Fibroblast of skin of left quadriceps (primary cell): ENCODE results near the gene HHAT.

Experiments
- DNase-seq, 2 experiments: peaks; one replicate each; pipeline ENCODE4 v3.0.0-alpha.2; 2013; ENCODE audit warnings: low read depth in 2 of 2

HHAT gene

DNA sequence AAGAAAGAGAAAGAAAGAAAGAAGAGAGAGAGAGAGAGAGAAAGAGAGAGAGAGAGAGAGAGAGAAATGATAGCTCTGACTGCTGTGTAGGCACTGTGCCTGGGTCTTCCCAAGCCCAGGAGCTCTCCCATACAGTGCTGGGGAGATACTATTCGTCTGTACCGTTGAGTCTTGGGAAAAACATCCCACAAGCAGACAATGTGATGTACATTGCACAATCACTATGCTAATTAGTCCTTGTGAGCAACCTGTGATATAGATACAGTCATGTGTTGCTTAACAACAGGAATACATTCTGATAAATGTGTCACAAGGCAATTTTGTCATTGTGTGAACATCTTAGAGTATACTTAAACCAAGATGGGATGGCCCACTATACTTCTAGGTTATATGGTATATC lies 381.0 kb downstream of the HHAT start:
- DNase-seq, result no peak

DNA sequence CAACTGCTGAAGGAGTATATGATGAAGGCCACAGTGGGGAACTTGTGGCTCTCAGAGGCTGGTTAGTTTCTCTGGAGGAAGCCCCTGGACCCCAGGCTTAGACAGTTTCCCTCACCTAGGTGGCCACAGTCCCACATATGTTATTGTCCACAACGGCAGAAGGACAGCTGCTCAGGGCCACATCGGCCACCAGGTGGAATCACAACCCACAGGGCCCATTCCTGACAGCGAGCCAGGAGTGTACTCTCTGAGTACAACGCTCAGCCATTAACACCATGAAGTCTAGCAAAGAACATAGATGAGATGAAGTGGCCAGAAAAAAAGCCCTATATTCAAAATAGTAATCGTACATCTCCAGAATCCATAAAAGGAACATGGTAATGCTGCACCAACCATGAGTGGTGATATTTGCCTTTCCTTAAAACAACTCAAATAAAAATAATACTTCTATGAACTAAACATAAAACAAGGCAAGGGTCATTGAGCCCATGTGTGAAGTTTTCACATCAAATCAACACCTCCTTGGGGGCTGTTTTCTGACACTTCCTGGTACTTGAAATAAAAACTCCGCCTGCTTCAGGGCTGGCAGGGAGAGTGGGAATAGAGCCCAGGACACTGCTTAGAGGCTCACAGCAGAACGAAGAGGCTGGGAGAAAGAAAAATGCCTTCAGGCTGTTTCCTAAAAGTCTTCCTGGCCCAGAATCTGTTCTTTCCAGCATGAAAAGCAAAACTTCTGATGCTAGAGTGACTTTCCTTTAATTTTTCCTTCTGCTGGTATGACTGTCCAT lies 383.3 kb downstream of the HHAT start:
- DNase-seq, result no peak

DNA sequence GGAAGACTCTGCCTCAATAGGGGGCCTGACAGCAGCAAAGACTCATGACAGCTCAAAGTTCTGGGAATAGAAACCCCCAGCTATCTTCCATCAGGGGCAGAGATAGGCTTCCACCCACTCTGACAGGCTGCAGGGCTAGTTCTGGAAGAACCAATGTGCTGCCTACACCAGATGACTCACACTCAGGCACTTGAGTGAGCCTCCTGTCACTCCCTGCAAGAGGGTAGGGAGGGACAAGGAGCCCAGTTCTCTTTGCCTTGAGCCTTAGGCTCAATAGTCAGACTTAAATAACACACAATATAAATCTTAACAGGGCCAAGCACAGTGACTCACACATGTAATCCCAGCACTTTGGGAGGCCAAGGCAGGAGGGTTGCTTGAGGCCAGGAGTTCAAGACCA lies 386.4 kb downstream of the HHAT start:
- no peak for DNase-seq

DNA sequence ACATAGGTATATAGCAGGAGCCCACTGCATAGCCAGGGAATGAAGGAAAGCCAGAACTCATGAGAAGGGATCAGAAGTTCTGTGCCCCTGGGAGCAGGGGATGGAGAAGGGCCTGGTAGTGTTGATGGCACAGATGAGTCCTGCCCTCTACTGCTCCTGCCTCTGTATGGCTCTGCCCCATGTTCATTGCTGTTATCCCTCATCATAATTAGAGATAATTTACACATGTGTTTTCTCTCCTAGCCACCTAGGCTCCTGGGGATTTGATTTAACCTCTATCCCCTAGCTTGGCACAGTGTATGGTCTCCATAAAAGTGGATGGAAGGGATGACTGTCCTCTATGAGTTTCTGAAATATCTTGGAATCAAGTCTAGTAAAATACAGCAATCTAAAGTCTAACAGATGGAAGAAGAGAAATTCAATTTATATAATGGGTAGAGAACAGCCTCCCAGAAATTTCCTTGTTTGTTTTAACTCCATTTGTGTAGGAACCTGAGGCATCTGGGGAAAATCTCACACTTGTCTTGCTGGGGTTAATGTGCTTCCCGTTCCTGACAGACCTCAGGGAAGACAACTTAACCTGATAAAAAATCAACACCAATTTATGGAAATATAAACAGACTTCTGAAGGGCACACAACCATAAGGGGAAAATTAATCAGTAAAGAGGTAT lies 393.8 kb downstream of the HHAT start:
- DNase-seq, result no peak

DNA sequence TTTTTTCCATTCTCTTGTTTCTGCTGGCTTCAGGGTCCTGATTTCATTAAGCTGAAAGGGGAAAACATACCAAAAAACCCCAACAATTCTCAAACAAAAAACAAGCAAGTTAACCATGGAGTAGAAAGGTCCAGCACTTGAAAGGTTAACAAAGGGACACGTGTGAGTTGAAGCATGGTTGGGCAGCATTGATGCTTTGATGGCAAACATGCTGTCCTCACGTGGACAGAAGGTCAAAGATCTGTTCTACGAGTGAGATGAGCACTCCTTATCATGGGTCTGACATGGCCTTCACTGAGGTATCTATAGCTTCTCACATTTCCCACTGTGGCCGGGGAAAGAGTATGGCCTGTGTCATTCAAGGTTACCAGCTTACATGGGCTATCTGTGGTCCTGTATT lies 394.9 kb downstream of the HHAT start:
- DNase-seq, result no peak

DNA sequence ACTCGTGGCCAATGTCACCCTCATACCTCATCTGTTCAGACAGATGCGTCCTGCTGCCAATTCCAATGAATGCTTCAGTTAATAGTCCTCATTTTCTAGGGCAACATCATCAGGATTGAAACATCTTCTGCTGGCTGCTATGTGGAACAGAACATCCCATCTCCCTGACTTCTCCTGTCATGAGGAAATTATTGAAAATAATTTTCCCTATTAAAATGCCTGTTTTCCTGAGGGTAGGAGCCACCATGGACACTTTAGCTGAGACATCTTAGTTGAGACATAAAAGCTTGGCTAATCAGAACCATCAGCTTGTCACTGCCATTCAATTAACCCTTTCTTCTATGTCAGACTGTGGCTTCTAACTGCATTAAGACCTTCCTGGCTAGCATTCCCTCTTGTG lies 396.1 kb downstream of the HHAT start:
- no peak for DNase-seq
